Suprapubic skin (tissue), 4 donors: Measurements from ENCODE around the gene RAD9B. TPM values are rescaled to one million over a fixed set of nuclear protein-coding genes. Genes with fewer than 3 reads are reported as not detected.

ENCODE experiments used
- DNase-seq, 2 donors: peaks; one replicate each; pipeline ENCODE4 v3.0.0-alpha.2; 2019; ENCODE audit warnings: low spot score in 2 of 2
- H3K27ac ChIP-seq: fragments of 200-600 bp; sonication (generic); one replicate; pipeline ENCODE4 v1.5.1; 2019
- H3K27me3 ChIP-seq: fragments of 200-600 bp; sonication (generic); one replicate; pipeline ENCODE4 v1.5.1; 2019
- H3K36me3 ChIP-seq: fragments of 200-600 bp; sonication (generic); one replicate; pipeline ENCODE4 v1.5.1; 2019
- H3K4me1 ChIP-seq: fragments of 200-600 bp; sonication (generic); one replicate; pipeline ENCODE4 v1.5.1; 2019
- H3K4me3 ChIP-seq: fragments of 200-600 bp; sonication (generic); one replicate; pipeline ENCODE4 v1.5.1; 2019; ENCODE audit warnings: mild to moderate bottlenecking
- H3K9me3 ChIP-seq: fragments of 200-600 bp; sonication (generic); one replicate; pipeline ENCODE4 v1.5.1; 2019
- CTCF ChIP-seq, 2 donors: fragments of 200-600 bp in 1 of 2; fragments of 450-650 bp in 1 of 2; sonication (generic) in 1 of 2; IDR thresholded peaks; one replicate each; pipeline ENCODE4 v1.5.1; 2016 to 2019; ENCODE audit warnings: antibody characterized with exemption in 2 of 2, mild to moderate bottlenecking in 1 of 2, moderate library complexity in 1 of 2
- EP300 ChIP-seq: sonication (generic); formaldehyde crosslinking; IDR thresholded peaks from one replicate; pipeline ENCODE4 v1.6.1; 2017; ENCODE audit warnings: antibody characterized with exemption
- POLR2A ChIP-seq, 2 donors: fragments of 450-650 bp; IDR thresholded peaks; one replicate each; pipeline ENCODE4 v1.6.1; 2017; ENCODE audit warnings: antibody characterized with exemption in 2 of 2, mild to moderate bottlenecking in 2 of 2, moderate library complexity in 2 of 2
- POLR2AphosphoS5 ChIP-seq, 3 donors: sonication (generic); formaldehyde crosslinking; IDR thresholded peaks; one replicate each; pipeline ENCODE4 v1.6.1; 2017; ENCODE audit warnings: antibody characterized with exemption in 3 of 3
- WGBS: methylation state at CpG from one replicate; pipeline ENCODE4 v1.1.5; 2018; 5-methylcytosine and 5-hydroxymethylcytosine counted together
- total RNA-seq, 4 donors: library from RNA; depleted of rRNA; stranded (reverse); fragments of >200 nt; gene quantifications; one replicate each; pipeline ENCODE4 v1.1.0, GENCODE V29; 2016

RAD9B gene
- total RNA-seq, 4 donors from 2014 or later: 0.19 to 0.47 (median 0.40) TPM; not detected in 1

DNA sequence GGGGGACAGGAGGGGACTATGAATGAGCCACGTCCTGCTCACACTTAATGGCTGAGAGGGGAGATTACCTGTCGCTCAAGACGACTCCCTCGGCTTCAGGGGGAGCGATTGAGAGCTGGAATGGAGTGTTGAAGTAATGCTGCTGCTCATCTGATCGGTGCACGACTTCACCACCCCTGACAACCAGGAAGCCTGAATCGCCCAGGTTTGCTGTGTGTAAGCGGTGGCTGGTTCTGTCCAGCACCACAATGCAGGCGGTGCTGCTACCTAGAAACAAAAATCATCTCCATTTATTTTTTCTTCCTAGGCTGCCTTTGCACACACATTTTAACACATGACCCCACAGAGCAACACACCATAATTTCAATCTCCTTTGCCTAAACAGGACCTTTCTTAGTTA is 43.7 kb downstream of the RAD9B start:
- no peak for DNase-seq
- H3K27me3 ChIP-seq: no peaks in the 10 kb centered on the region
- peak overlapping the region; percentile 86 for H3K27ac ChIP-seq
- WGBS: 83% methylated on average over 10 of the region's 10 CpGs
- no peak for TF ChIP-seq POLR2AphosphoS5 (IDR thresholded peaks at IDR 0.05)
- no peak for TF ChIP-seq CTCF (IDR thresholded peaks at IDR 0.05)
- TF ChIP-seq EP300: no peak
- TF ChIP-seq POLR2A (IDR thresholded peaks at IDR 0.05): no peak
- peaks cover 6% of the 10 kb centered on the region for H3K36me3 ChIP-seq
- peaks cover 73% of the 10 kb centered on the region for H3K4me1 ChIP-seq
- H3K9me3 ChIP-seq: no peaks in the 10 kb centered on the region
- H3K4me3 ChIP-seq: no peak overlapping the region

GRCh38 chr12:110546339-110546738 is 44.2 kb downstream of the RAD9B start:
- Histone ChIP-seq H3K27me3 (no peaks in the 10 kb centered on the region), H3K4me3 (no peak overlapping the region), H3K27ac (peak overlapping the region; percentile 86), H3K9me3 (no peaks in the 10 kb centered on the region), H3K4me1 (peaks cover 68% of the 10 kb centered on the region), H3K36me3 (peaks cover 10% of the 10 kb centered on the region)
- no peak for DNase-seq
- 31% methylated on average over 3 of the region's 3 CpGs for WGBS
- no peak for TF ChIP-seq POLR2A (IDR thresholded peaks at IDR 0.05)

DNA sequence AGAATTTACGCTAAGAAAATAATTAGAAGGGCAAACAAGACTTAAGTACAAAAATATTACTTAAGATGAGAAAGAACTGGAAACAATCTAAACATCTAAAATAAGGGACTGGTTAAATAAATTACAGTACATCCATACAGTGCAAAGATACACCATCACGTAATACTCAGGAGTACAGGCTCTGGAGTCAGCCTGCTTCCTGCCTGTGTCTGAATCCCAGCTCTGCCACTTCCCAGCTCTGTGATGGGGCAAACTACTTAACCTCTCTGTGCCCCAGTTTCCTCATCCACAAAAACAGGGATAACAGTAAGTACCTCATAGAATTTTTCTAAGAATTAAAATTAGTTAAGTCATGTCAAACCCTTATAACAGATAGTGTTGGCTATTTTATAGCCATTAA is 45.0 kb downstream of the RAD9B start:
- DNase-seq: no peak
- Histone ChIP-seq H3K36me3 (peaks cover 13% of the 10 kb centered on the region), H3K4me3 (no peak overlapping the region), H3K27me3 (no peaks in the 10 kb centered on the region), H3K4me1 (peaks cover 64% of the 10 kb centered on the region), H3K9me3 (no peaks in the 10 kb centered on the region), H3K27ac (no peak overlapping the region)
- WGBS: 94% methylated on average over 2 of the region's 2 CpGs
- no peak for TF ChIP-seq POLR2AphosphoS5 (IDR thresholded peaks at IDR 0.05)
- no peak for TF ChIP-seq EP300
- no peak for TF ChIP-seq POLR2A (IDR thresholded peaks at IDR 0.05)
- TF ChIP-seq CTCF (IDR thresholded peaks at IDR 0.05): no peak

GRCh38 chr12:110548678-110549077 is 46.5 kb downstream of the RAD9B start:
- no peak for DNase-seq
- peaks cover 50% of the 10 kb centered on the region for H3K4me1 ChIP-seq
- WGBS: 79% methylated on average over 7 of the region's 7 CpGs
- H3K27ac ChIP-seq: no peak overlapping the region
- H3K4me3 ChIP-seq: no peak overlapping the region
- peaks cover 13% of the 10 kb centered on the region for H3K36me3 ChIP-seq
- no peak for TF ChIP-seq POLR2A (IDR thresholded peaks at IDR 0.05)
- no peak for TF ChIP-seq POLR2AphosphoS5 (IDR thresholded peaks at IDR 0.05)
- no peak for TF ChIP-seq CTCF (IDR thresholded peaks at IDR 0.05)
- no peak for TF ChIP-seq EP300
- H3K9me3 ChIP-seq: no peaks in the 10 kb centered on the region
- no peaks in the 10 kb centered on the region for H3K27me3 ChIP-seq

GRCh38 chr12:110549716-110550115 is 47.6 kb downstream of the RAD9B start:
- H3K4me3 ChIP-seq: no peak overlapping the region
- no peak for TF ChIP-seq EP300
- no peak for TF ChIP-seq POLR2A (IDR thresholded peaks at IDR 0.05)
- no peak for TF ChIP-seq CTCF (IDR thresholded peaks at IDR 0.05)
- no peak for TF ChIP-seq POLR2AphosphoS5 (IDR thresholded peaks at IDR 0.05)
- peaks cover 44% of the 10 kb centered on the region for H3K4me1 ChIP-seq
- H3K9me3 ChIP-seq: no peaks in the 10 kb centered on the region
- no peaks in the 10 kb centered on the region for H3K27me3 ChIP-seq
- peaks cover 13% of the 10 kb centered on the region for H3K36me3 ChIP-seq
- 89% methylated on average over 2 of the region's 2 CpGs for WGBS
- H3K27ac ChIP-seq: no peak overlapping the region
- no peak for DNase-seq

- H3K4me1 ChIP-seq: peaks cover 44% of the 10 kb centered on the region
These were observed 48.9 kb downstream of the RAD9B start for GRCh38 chr12:110550981-110551380.

More at GRCh38 chr12:110550981-110551380, 48.9 kb downstream of the RAD9B start:
- DNase-seq: no peak
- no peak overlapping the region for H3K27ac ChIP-seq
- H3K4me3 ChIP-seq: no peak overlapping the region
- no peaks in the 10 kb centered on the region for H3K27me3 ChIP-seq
- no peaks in the 10 kb centered on the region for H3K9me3 ChIP-seq
- TF ChIP-seq POLR2A (IDR thresholded peaks at IDR 0.05) (no peak), POLR2AphosphoS5 (IDR thresholded peaks at IDR 0.05) (no peak), EP300 (no peak), CTCF (IDR thresholded peaks at IDR 0.05) (no peak)
- H3K36me3 ChIP-seq: peaks cover 13% of the 10 kb centered on the region
- WGBS: 92% methylated on average over 4 of the region's 4 CpGs
